ENCODE measurements around the gene ESYT3. TPM values are rescaled to one million over a fixed set of nuclear protein-coding genes. Genes with fewer than 3 reads are reported as not detected.
A peak's percentile ranks its signal among the peaks of the same experiment; 100 is the strongest.

ESYT3 gene
- total RNA-seq, 1 experiment from 2014 or later = 7.6 TPM

DNA sequence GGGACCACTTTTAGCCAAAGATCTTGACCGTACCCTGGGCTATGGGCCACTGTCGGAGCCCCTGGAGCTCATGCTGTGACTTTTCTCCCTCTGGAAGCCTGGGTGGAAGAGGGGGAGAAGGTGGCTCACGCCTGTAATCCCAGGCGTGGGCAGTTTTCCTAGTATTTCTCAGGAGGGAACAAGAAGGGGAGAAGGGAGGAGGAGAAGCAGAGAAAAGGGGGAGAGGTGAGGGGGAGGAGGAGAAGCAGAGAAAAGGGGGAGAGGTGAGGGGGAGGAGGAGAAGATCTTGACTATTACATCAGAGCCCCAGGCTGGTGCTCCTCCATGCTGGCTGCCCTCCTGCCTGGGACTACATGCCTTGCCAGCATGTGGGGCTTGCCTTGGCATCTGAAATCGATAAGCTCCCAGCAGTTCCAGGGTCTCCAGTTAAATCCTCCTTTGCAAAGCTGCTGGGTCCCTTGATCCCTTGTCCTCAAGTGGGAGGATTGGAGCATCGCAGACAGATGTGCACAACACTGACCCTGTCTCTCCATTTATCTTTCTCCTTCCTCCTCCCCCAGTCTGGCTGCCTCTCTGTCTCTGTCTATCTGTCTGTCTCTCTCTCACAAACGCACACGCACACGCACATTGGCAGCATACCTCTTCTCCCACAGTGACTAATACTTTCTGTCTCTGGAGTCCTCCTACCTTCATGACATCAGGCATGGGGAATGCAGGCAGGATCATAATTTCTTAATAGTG is 44.4 kb upstream of the ESYT3 start:
- CTCF ChIA-PET = interaction anchor here (0.6 to 1.3 kb wide), 2 partner anchors 23 to 28 kb away, joined by 3 to 5 read pairs; no protein-coding TSS in a partner anchor
- H3K36me3 Mint-ChIP-seq (ENCODE audit: insufficient read depth, unreplicated experiment) = no peaks in the 10 kb centered on the region
- peaks cover 14% of the 10 kb centered on the region for H3K4me1 Mint-ChIP-seq (ENCODE audit: low read depth, unreplicated experiment)
- peak overlapping the region; percentile 59 for H3K27ac Mint-ChIP-seq (ENCODE audit: unreplicated experiment)
- BruUV-seq (replicated peaks) = no TSS peak
- Histone ChIP-seq H3K9me3 (no peaks in the 10 kb centered on the region), H3K4me1 (peaks cover 14% of the 10 kb centered on the region), H3K27me3 (replicated peaks; ENCODE audit: control insufficient read depth, insufficient read depth, low read length) (no peaks in the 10 kb centered on the region), H3K36me3 (ENCODE audit: control insufficient read depth, insufficient read depth, low read length) (no peaks in the 10 kb centered on the region), H3K4me3 (ENCODE audit: low read depth, low read length) (no peak overlapping the region)
- H3K27me3 Mint-ChIP-seq (ENCODE audit: insufficient read depth, unreplicated experiment) = no peaks in the 10 kb centered on the region
- H3K4me3 Mint-ChIP-seq (ENCODE audit: unreplicated experiment) = peak overlapping the region; percentile 27
- TF ChIP-seq, protein P1, sequence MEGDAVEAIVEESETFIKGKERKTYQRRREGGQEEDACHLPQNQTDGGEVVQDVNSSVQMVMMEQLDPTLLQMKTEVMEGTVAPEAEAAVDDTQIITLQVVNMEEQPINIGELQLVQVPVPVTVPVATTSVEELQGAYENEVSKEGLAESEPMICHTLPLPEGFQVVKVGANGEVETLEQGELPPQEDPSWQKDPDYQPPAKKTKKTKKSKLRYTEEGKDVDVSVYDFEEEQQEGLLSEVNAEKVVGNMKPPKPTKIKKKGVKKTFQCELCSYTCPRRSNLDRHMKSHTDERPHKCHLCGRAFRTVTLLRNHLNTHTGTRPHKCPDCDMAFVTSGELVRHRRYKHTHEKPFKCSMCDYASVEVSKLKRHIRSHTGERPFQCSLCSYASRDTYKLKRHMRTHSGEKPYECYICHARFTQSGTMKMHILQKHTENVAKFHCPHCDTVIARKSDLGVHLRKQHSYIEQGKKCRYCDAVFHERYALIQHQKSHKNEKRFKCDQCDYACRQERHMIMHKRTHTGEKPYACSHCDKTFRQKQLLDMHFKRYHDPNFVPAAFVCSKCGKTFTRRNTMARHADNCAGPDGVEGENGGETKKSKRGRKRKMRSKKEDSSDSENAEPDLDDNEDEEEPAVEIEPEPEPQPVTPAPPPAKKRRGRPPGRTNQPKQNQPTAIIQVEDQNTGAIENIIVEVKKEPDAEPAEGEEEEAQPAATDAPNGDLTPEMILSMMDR (IDR thresholded peaks at IDR 0.05; ENCODE audit: insufficient read depth in 1 of 2, low read depth in 1 of 2, low read length in 1 of 2, severe bottlenecking in 1 of 2, unreplicated experiment in 1 of 2) = no peak
- peaks cover 3% of the 10 kb centered on the region for H3K9me3 Mint-ChIP-seq (ENCODE audit: unreplicated experiment)
- peak; percentile 53 for DNase-seq
- POLR2A ChIA-PET = interaction anchor here (1.0 kb wide), 1 partner anchor 10 kb away, joined by 4 read pairs; no protein-coding TSS in a partner anchor
- intact Hi-C loops (cut with micrococcal nuclease; ENCODE audit: unreplicated experiment) = no loop called here

DNA sequence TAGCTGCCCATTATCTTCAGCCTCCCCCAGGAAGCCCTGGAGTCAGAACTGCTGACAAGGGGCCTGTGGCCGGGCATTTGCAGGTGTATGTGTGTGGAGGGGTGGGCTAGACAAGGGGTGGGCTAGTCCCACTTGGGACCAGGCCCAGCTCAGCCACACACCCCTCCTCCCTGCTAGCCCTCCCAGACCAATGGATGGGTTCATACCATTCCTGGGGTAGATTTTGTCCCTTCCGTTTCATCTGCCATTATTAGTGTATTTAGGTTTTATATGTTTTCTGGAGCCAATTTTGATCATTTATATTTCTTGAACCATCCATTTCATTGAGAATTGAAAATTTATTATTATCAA is 43.9 kb upstream of the ESYT3 start:
- no peaks in the 10 kb centered on the region for H3K9me3 Mint-ChIP-seq (ENCODE audit: unreplicated experiment)
- POLR2A ChIA-PET = no interaction called here
- H3K4me1 ChIP-seq = peaks cover 14% of the 10 kb centered on the region
- no TSS peak for BruUV-seq (replicated peaks)
- H3K4me3 ChIP-seq (ENCODE audit: low read depth, low read length) = no peak overlapping the region
- CTCF ChIA-PET = interaction anchor here (1.3 kb wide), 1 partner anchor 27 kb away, joined by 3 read pairs; no protein-coding TSS in a partner anchor
- TF ChIP-seq, protein P1 (IDR thresholded peaks at IDR 0.05; ENCODE audit: insufficient read depth in 1 of 2, low read depth in 1 of 2, low read length in 1 of 2, severe bottlenecking in 1 of 2, unreplicated experiment in 1 of 2) = no peak
- H3K36me3 Mint-ChIP-seq (ENCODE audit: insufficient read depth, unreplicated experiment) = no peaks in the 10 kb centered on the region
- H3K36me3 ChIP-seq (ENCODE audit: control insufficient read depth, insufficient read depth, low read length) = no peaks in the 10 kb centered on the region
- no peaks in the 10 kb centered on the region for H3K27me3 Mint-ChIP-seq (ENCODE audit: insufficient read depth, unreplicated experiment)
- peak overlapping the region; percentile 27 for H3K4me3 Mint-ChIP-seq (ENCODE audit: unreplicated experiment)
- intact Hi-C loops (cut with micrococcal nuclease; ENCODE audit: unreplicated experiment) = no loop called here
- DNase-seq = no peak
- peak overlapping the region; percentile 59 for H3K27ac Mint-ChIP-seq (ENCODE audit: unreplicated experiment)
- no peaks in the 10 kb centered on the region for H3K27me3 ChIP-seq (replicated peaks; ENCODE audit: control insufficient read depth, insufficient read depth, low read length)
- H3K9me3 ChIP-seq = no peaks in the 10 kb centered on the region
- H3K4me1 Mint-ChIP-seq (ENCODE audit: low read depth, unreplicated experiment) = peaks cover 14% of the 10 kb centered on the region

DNA sequence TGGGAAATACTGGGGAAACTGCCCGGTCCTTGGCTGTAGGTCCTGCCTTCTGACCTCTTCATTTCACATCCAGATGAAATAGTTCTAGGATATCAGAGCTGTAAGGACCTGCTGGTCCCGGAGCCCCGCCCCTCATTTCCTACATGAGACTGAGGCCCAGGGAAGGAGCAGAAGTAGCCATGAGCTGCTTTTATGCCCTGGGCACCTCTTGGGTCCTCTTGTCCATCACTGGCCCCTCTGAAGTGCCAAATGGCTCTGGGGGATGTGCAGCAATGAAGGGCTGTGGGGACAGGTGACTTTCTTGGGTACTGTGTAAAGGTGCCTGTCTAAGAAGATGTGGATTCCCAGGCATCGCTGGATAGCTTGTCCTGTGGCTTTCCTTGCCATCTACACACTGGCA is 40.3 kb upstream of the ESYT3 start:
- ChIA-PET CTCF (no interaction called here), POLR2A (no interaction called here)
- Mint-ChIP-seq H3K9me3 (ENCODE audit: unreplicated experiment) (no peaks in the 10 kb centered on the region), H3K4me1 (ENCODE audit: low read depth, unreplicated experiment) (peaks cover 28% of the 10 kb centered on the region), H3K36me3 (ENCODE audit: insufficient read depth, unreplicated experiment) (no peaks in the 10 kb centered on the region), H3K27me3 (ENCODE audit: insufficient read depth, unreplicated experiment) (no peaks in the 10 kb centered on the region), H3K27ac (ENCODE audit: unreplicated experiment) (no peak overlapping the region), H3K4me3 (ENCODE audit: unreplicated experiment) (no peak overlapping the region)
- TF ChIP-seq, protein P1 (IDR thresholded peaks at IDR 0.05; ENCODE audit: insufficient read depth in 1 of 2, low read depth in 1 of 2, low read length in 1 of 2, severe bottlenecking in 1 of 2, unreplicated experiment in 1 of 2) = no peak
- H3K36me3 ChIP-seq (ENCODE audit: control insufficient read depth, insufficient read depth, low read length) = no peaks in the 10 kb centered on the region
- BruUV-seq (replicated peaks) = no TSS peak
- intact Hi-C loops (cut with micrococcal nuclease; ENCODE audit: unreplicated experiment) = no loop called here
- peaks cover 25% of the 10 kb centered on the region for H3K4me1 ChIP-seq
- H3K9me3 ChIP-seq = no peaks in the 10 kb centered on the region
- no peaks in the 10 kb centered on the region for H3K27me3 ChIP-seq (replicated peaks; ENCODE audit: control insufficient read depth, insufficient read depth, low read length)
- no peak overlapping the region for H3K4me3 ChIP-seq (ENCODE audit: low read depth, low read length)
- no peak for DNase-seq
